GM12873 (cell line): Measurements from ENCODE around the gene PARD3.

ENCODE experiments used
- CTCF ChIP-seq: IDR thresholded peaks from 2 replicates; pipeline ENCODE4 v1.5.1; 2012; ENCODE audit warnings: low read depth, mild to moderate bottlenecking, moderate library complexity, low read length, control low read depth; ENCODE audit not compliant: insufficient read depth; ENCODE audit errors: missing control alignments

The PARD3 gene

GRCh38 chr10:34320265-34320664 lies 494.8 kb downstream of the PARD3 start:
- no peak for TF ChIP-seq CTCF

DNA sequence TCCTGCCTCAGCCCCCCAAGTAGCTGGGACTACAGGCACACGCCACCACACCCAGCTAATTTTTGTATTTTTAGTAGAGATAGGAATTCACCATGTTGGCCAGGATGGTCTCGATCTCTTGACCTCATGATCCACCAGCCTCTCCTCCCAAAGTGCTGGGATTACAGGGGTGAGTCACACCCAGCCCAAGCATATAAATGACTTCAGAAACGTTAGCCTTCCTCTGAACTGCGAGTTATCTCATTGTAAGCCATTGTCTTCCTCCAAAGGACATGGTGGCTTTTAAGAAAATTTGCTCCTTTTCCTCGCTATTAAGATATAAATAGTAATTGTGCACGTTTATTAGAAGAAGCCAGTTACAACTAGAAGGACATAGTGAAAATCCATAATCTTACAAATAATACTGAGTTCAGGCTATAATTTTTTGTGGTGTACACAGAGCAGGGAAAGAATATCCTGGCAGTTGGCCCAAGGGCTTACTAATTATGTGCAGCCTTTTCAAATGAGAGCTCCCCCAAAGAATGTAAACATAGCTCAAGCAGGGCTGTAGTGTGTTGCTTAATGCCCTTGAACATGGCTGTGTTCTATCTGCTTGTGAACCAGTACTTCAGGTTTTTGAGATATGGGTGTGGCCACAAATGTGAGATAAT lies 495.8 kb downstream of the PARD3 start:
- no peak for TF ChIP-seq CTCF

- TF ChIP-seq CTCF = no peak
Measured at GRCh38 chr10:34316154-34316553, 498.9 kb downstream of the PARD3 start.

DNA sequence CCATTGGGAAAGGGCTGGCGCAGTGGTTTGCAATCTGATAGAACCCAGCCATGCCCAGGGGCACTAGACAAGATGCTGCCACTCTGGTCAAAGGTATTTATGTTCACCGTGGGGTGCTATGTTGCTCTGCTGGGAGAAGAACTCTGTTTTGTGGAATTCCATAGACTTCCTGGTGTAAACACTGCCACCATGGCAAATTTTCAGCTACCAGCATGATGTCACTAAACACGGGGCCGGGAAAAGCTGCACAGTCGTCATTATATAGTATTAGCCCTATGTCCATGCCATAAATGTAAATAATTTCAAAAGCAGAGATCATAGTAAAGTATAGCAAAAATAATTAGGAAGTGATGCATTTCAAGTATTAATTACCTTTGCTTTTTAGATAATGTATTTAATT lies 500.6 kb downstream of the PARD3 start:
- no peak for TF ChIP-seq CTCF

DNA sequence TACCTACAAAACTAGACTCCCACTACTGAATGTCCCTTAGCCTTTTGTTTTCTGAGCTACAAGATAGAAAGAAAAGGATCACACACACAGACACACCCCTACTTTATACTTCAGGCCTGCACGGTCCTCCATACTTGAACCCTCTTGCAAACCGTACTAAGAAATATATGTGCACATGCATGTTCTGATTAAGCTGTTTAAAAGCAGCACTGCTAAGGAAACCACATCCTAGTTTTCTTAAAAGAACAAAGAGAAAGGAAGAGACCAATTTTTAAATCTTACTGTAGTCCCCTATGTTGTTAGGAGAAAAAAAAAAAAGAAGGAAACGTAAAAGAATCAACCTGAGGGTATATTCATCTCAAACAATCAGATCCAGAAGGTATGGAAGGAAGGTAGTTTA lies 501.2 kb downstream of the PARD3 start:
- no peak for TF ChIP-seq CTCF

DNA sequence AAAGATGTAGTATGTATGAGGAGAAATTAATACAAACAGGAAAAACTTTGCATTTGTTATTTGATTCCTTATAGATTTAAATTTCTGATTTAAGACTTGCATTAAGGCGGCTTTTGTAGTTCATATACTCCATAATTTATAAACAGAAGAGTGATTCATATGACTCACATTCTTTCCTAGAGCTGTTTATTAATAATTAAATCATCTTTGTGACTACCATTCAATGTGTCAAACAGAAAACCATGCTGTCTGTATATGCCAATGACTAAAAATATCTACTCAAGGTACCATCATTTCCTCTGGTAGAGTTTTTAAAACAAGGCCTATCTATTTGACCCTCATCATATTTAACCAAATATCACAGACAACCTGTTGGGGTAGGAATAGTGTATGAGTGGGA lies 501.7 kb downstream of the PARD3 start:
- no peak for TF ChIP-seq CTCF

DNA sequence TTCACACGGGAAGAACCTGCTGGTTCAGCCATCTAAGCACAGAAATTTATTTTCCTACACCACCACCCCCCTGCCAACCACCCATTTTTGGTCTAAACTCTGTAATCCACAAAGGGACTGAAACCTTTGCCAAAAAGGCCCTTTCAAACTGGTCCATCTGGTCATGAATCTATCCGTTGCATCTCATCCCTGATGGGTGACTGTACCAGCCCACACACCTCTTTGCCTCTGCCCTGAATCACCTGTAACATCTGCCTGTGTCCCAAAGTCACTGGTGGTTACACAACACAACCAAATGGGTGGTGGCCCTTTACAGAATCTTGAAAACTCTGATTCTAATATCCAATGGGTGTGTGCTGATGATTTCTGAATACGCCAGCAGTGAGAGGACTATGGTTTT lies 503.4 kb downstream of the PARD3 start:
- TF ChIP-seq CTCF = no peak
